Measurements from ENCODE around the gene CLCN3.

The CLCN3 gene

GRCh38 chr4:169583563-169583962 lies 36.8 kb upstream of the CLCN3 start:
- DNase-seq = no peak
- Histone ChIP-seq H3K27me3 (no peaks in the 10 kb centered on the region), H3K36me3 (peaks cover 10 to 28% (median 26%) of the 10 kb centered on the region in 3 donors), H3K9me3 (no peaks in the 10 kb centered on the region), H3K4me3 (no peak overlapping the region), H3K4me1 (no peaks in the 10 kb centered on the region), H3K27ac (no peak overlapping the region)
- intact Hi-C loops (cut with DNase I; ENCODE audit: low total_unique reads) = no loop called here
- TF ChIP-seq, protein P1, sequence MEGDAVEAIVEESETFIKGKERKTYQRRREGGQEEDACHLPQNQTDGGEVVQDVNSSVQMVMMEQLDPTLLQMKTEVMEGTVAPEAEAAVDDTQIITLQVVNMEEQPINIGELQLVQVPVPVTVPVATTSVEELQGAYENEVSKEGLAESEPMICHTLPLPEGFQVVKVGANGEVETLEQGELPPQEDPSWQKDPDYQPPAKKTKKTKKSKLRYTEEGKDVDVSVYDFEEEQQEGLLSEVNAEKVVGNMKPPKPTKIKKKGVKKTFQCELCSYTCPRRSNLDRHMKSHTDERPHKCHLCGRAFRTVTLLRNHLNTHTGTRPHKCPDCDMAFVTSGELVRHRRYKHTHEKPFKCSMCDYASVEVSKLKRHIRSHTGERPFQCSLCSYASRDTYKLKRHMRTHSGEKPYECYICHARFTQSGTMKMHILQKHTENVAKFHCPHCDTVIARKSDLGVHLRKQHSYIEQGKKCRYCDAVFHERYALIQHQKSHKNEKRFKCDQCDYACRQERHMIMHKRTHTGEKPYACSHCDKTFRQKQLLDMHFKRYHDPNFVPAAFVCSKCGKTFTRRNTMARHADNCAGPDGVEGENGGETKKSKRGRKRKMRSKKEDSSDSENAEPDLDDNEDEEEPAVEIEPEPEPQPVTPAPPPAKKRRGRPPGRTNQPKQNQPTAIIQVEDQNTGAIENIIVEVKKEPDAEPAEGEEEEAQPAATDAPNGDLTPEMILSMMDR (IDR thresholded peaks at IDR 0.05) = no peak

- intact Hi-C loops (cut with DNase I; ENCODE audit: low total_unique reads) = no loop called here
- TF ChIP-seq, protein P1 (IDR thresholded peaks at IDR 0.05) = no peak
- H3K36me3 ChIP-seq = peaks cover 16 to 30% (median 29%) of the 10 kb centered on the region in 3 donors
- no peaks in the 10 kb centered on the region for H3K27me3 ChIP-seq
- no peak overlapping the region for H3K27ac ChIP-seq
- DNase-seq = no peak
- no peaks in the 10 kb centered on the region for H3K4me1 ChIP-seq
- H3K4me3 ChIP-seq = no peak overlapping the region
- H3K9me3 ChIP-seq = no peaks in the 10 kb centered on the region
Measured at GRCh38 chr4:169593050-169593560, 27.3 kb upstream of the CLCN3 start.

DNA sequence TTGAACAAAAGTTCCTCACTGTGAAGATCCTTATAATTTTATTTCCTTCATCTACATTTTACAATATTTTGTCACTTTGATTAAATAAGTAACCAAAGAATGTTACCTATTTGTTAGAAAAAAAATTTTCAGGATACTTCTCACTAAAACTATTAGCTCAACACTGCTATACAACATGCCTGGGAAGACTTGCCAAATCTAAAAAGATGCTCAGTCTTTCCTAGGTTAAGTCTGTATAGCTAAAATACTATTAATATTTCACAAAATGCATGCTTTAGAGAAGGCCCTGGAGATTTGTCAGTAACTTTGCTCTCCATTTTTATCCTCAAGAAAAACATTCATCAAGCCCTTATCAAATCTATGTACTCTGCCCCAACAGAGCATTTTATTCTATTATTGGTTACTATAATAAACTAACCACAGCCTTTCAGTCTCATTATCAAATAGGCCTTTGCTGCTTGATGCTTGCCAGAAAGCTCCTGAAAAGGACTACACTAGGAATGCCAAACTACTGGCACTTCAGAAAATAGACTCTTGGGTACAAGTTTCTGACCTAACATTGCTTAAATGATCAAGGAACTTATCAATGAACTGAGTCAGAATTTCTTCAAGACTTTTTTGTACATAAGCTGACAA lies 25.7 kb upstream of the CLCN3 start:
- DNase-seq = no peak
- Histone ChIP-seq H3K9me3 (no peaks in the 10 kb centered on the region), H3K36me3 (peaks cover 16 to 29% (median 21%) of the 10 kb centered on the region in 3 donors), H3K27me3 (no peaks in the 10 kb centered on the region), H3K4me1 (no peaks in the 10 kb centered on the region), H3K4me3 (no peak overlapping the region), H3K27ac (no peak overlapping the region)
- intact Hi-C loops (cut with DNase I; ENCODE audit: low total_unique reads) = no loop called here
- TF ChIP-seq, protein P1 (IDR thresholded peaks at IDR 0.05) = no peak

DNA sequence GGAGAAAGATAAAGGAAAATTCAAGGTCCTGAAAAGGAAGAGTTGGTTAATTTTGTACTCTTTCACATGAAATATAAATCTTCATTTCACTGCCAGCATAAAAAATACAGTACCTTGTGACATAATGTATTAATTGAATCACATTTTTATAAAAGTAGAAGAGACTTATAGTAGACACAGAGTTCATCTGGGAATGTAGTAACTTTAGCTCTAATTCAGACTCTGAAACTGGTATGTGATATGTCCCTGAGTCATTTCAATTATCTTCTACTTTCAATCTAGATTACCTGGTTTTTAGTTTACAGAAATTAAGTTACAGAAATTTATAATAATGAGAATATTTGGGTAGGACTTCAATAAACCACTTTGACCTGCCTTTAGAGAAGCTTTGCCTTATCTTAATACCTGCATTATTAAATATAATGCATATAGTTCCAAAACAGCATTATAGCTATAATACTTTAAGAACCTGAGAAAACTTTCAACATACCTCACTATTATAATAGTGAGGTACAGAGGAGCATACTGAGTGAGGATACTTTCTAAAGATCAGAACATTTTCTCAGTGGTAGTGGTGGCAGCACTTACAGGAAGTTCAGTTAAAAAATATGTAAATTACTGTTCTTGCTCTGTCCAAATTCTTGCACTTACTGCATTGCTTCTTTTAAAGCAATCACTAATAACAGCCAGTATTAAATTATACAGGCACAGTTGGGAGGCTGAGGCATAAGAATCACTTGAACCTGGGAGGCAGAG lies 19.2 kb upstream of the CLCN3 start:
- no peak for DNase-seq
- H3K4me3 ChIP-seq = no peak overlapping the region
- intact Hi-C loops (cut with DNase I; ENCODE audit: low total_unique reads) = no loop called here
- TF ChIP-seq, protein P1 (IDR thresholded peaks at IDR 0.05) = no peak
- H3K27ac ChIP-seq = no peak overlapping the region
- H3K9me3 ChIP-seq = no peaks in the 10 kb centered on the region
- H3K4me1 ChIP-seq = peaks cover 0 to 12% (median 4%) of the 10 kb centered on the region in 4 donors
- no peaks in the 10 kb centered on the region for H3K27me3 ChIP-seq
- H3K36me3 ChIP-seq = peaks cover 14 to 33% (median 16%) of the 10 kb centered on the region in 3 donors

DNA sequence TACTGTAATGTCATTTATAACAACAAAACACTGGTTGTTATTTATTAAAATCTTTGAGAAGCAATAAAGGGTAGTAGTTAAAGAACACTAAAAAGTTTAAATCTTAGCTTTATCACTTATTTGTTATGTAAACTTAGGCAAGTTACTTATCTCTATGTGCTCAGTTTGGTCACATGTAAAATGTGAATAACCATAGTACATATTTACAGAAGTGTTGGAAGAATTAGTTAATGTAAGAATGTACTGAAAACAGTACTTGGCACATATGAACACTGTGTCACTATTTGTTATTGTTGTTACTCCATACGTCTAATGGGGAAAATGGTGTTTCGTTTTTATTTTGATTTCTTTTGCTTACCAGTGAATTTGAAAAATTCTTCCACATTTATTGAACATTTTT lies 17.1 kb upstream of the CLCN3 start:
- no peak overlapping the region for H3K27ac ChIP-seq
- no peak for DNase-seq
- no peaks in the 10 kb centered on the region for H3K9me3 ChIP-seq
- TF ChIP-seq, protein P1 (IDR thresholded peaks at IDR 0.05) = no peak
- H3K4me1 ChIP-seq = peaks cover 0 to 12% (median 4%) of the 10 kb centered on the region in 4 donors
- intact Hi-C loops (cut with DNase I; ENCODE audit: low total_unique reads) = no loop called here
- H3K4me3 ChIP-seq = no peak overlapping the region
- H3K36me3 ChIP-seq = peaks cover 4 to 25% (median 10%) of the 10 kb centered on the region in 3 donors
- H3K27me3 ChIP-seq = no peaks in the 10 kb centered on the region

All from tibial artery (tissue), 4 donors.